H7 (cell line): ENCODE measurements around the gene C1QTNF8. TPM values are rescaled to one million over a fixed set of nuclear protein-coding genes. Genes with fewer than 3 reads are reported as not detected.
"Not testable (repeated sequence)": the region's sequence is repeated elsewhere in the genome, so short reads cannot be mapped to it uniquely, and the experiment has no call there.

Experiments used
- DNase-seq: peaks from one replicate; pipeline ENCODE4 v3.0.0; 2012
- H3K27me3 ChIP-seq: 2 replicates; pipeline ENCODE4 v1.6.0; 2011; ENCODE audit warnings: mild to moderate bottlenecking, low read length; ENCODE audit not compliant: control insufficient read depth, insufficient read depth
- H3K36me3 ChIP-seq: replicated peaks from 2 replicates; pipeline ENCODE4 v1.5.1; 2011; ENCODE audit warnings: low read length; ENCODE audit not compliant: control insufficient read depth, insufficient read depth
- H3K4me3 ChIP-seq: 2 replicates; pipeline ENCODE4 v1.5.1; 2011; ENCODE audit warnings: low read depth, mild to moderate bottlenecking, control low read depth, low read length, moderate library complexity; ENCODE audit not compliant: insufficient read depth
- total RNA-seq: library from RNA; depleted of rRNA; stranded (reverse); fragments of >200 nt; shearing (Covaris generic); gene quantifications from 2 replicates; pipeline ENCODE4 v1.2.3, GENCODE V29; 2014

C1QTNF8 gene
- total RNA-seq, 1 experiment from 2014 or later: not detected

DNA sequence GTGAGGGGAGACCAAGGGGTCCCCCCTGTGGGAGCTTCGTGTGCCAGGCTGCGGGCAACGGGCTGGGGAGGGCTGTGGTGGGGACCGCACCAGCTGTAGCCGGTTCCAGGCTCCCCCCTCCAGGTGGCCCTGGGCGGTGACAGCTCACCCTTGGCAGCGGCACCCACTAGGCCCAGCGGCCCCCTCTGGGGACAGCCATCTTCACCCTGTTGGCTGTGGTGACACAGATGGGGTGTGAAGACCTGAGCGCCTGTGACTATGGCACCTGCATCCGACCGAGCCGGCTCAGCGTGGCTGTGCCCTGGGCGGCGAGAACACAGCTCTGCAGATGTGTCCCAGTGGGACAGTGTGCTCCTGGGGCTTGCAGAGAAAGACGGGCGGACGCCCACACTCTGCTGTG, 1.1 kb upstream of the C1QTNF8 start:
- H3K36me3 ChIP-seq: no peaks in the 10 kb centered on the region
- no peak overlapping the region for H3K4me3 ChIP-seq
- no peaks in the 10 kb centered on the region for H3K27me3 ChIP-seq
- no peak for DNase-seq

DNA sequence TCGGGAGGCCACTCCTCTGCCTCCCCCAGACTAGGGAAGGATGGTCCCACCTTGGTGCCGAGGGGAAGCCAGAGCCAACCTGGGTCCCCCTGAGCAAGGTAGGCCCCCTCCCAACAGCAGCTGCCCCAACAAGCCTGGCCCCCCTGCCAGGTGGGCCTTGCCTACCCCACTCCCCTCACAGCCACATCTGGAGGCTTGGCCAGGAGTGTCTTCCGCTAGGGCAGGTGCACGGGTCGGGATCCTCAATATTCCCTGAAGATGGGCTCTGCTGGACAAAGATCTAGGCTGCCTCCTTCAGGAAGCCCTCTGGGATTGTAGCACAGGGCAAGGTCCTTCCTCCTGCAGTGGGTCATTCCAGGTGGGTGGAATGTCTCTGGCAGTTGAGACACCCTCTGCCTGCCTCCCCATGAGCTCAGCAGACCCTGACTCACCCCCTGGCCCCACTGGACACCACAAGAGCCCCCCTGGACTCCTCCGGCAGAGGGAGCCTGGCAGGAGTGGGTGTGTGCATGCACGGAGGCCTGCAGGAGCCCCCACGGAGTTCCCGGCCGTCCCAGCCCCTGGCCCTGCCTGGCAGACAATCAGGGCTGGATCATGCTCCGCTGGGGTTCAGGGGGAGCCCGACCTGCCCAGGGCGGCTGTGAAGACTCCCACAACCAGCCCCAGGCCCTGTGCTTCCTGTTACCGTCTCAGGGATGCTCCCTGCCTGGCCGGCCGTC, 435 bp downstream of the C1QTNF8 start:
- Histone ChIP-seq H3K36me3 (no peaks in the 10 kb centered on the region), H3K4me3 (no peak overlapping the region), H3K27me3 (no peaks in the 10 kb centered on the region)
- peak; percentile 68 for DNase-seq

- Histone ChIP-seq H3K36me3 (no peaks in the 10 kb centered on the region), H3K27me3 (no peaks in the 10 kb centered on the region), H3K4me3 (no peak overlapping the region)
- DNase-seq: peak; percentile 71
Observed at GRCh38 chr16:1094601-1095449, 1.2 kb downstream of the C1QTNF8 start.

GRCh38 chr16:1094124-1094479, 1.9 kb downstream of the C1QTNF8 start:
- Histone ChIP-seq H3K27me3 (no peaks in the 10 kb centered on the region), H3K4me3 (no peak overlapping the region), H3K36me3 (no peaks in the 10 kb centered on the region)
- DNase-seq: peak; percentile 69

- H3K4me3 ChIP-seq: no peak overlapping the region
- no peaks in the 10 kb centered on the region for H3K27me3 ChIP-seq
- DNase-seq: no peak
- H3K36me3 ChIP-seq: no peaks in the 10 kb centered on the region
Observed at GRCh38 chr16:1093284-1094123, 2.5 kb downstream of the C1QTNF8 start.

DNA sequence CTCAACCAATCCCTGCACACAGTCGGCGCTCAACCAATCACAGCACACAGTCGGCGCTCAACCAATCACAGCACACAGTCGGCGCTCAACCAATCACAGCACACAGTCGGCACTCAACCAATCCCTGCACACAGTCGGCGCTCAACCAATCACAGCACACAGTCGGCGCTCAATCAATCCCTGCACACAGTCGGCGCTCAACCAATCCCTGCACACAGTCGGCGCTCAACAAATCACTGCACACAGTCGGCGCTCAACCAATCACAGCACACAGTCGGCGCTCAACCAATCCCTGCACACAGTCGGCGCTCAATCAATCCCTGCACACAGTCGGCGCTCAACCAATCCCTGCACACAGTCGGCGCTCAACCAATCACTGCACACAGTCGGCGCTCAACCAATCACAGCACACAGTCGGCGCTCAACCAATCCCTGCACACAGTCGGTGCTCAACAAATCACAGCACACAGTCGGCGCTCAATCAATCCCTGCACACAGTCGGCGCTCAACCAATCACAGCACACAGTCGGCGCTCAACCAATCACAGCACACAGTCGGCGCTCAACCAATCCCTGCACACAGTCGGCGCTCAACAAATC, 3.3 kb downstream of the C1QTNF8 start:
- not testable (repeated sequence) for H3K4me3 ChIP-seq, DNase-seq, H3K27me3 ChIP-seq, H3K36me3 ChIP-seq

DNA sequence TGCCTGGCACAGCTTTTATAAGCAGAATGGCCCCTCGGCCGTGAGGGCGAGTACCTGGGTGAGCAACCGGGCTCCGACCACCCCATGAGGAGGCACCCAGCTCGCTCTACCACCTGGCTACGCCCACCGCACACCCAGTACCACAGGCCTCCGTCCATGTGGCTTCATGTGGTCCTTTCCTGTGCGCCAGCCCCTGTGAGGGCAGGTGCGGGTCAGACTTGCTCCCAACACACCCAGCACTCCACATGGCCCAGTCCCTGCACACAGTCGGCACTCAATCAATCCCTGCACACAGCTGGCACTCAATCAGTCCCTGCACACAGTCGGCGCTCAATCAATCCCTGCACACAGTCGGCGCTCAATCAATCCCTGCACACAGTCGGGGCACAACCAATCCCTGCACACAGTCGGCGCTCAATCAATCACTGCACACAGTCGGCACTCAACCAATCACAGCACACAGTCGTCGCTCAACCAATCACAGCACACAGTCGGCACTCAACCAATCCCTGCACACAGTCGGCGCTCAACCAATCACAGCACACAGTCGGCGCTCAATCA, 4.0 kb downstream of the C1QTNF8 start:
- no peak overlapping the region for H3K4me3 ChIP-seq
- no peaks in the 10 kb centered on the region for H3K27me3 ChIP-seq
- no peaks in the 10 kb centered on the region for H3K36me3 ChIP-seq
- no peak for DNase-seq

- no peaks in the 10 kb centered on the region for H3K27me3 ChIP-seq
- peak; percentile 70 for DNase-seq
- H3K4me3 ChIP-seq: no peak overlapping the region
- no peaks in the 10 kb centered on the region for H3K36me3 ChIP-seq
Observed at GRCh38 chr16:1090620-1091587, 5.1 kb downstream of the C1QTNF8 start.

DNA sequence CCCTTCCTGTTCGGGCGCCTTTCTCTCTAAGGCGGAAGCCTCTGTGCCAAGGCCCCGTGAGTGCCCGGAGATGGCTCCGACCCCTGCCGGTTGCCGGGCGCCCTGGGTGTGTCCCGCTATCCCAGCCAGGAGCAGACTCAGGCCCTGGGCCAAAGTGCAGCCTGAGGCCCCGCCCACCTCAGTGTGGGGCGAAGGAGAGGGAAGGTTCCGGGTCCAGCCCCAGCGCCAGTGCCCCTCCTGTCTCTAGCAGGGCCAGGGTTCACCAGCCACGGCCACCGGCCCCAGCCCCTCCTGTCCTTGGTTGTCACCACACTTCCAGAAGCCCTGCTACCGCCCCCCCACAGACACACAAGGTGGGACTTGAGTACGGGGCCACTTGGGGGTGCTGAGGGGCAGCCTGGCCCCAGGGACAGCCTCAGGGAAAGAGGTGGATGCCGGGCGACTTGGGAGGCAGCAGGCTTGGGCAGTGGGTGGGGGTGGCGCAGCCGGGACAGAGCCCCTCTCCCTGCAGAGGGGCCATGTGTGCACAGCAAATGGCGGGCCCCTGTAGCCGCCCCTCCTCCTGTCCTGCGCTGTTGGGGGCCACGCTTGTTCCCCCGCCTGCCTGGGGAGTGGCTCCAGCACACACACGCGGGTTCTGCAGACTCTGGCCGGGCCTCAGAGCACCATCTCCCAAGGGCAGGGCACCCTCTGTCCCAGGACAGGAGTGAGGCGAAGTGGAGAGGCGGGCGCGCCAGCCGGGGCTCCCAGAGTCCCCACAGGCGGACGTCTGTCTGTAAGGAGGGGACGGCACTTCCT, 6.0 kb downstream of the C1QTNF8 start:
- peak; percentile 69 for DNase-seq
- no peak overlapping the region for H3K4me3 ChIP-seq
- H3K36me3 ChIP-seq: no peaks in the 10 kb centered on the region
- H3K27me3 ChIP-seq: no peaks in the 10 kb centered on the region

GRCh38 chr16:1089439-1089821, 6.6 kb downstream of the C1QTNF8 start:
- Histone ChIP-seq H3K4me3 (no peak overlapping the region), H3K36me3 (no peaks in the 10 kb centered on the region), H3K27me3 (no peaks in the 10 kb centered on the region)
- DNase-seq: no peak

- Histone ChIP-seq H3K27me3 (no peaks in the 10 kb centered on the region), H3K4me3 (no peak overlapping the region), H3K36me3 (no peaks in the 10 kb centered on the region)
- peak; percentile 61 for DNase-seq
Observed at GRCh38 chr16:1088295-1089170, 7.5 kb downstream of the C1QTNF8 start.

GRCh38 chr16:1086443-1086842, 9.6 kb downstream of the C1QTNF8 start:
- not testable (repeated sequence) for H3K4me3 ChIP-seq, H3K36me3 ChIP-seq, DNase-seq, H3K27me3 ChIP-seq
